Tibial nerve (tissue), 4 donors: Measurements from ENCODE around the gene ATP5IF1. TPM values are rescaled to one million over a fixed set of nuclear protein-coding genes. Genes with fewer than 3 reads are reported as not detected.

Source experiments
- DNase-seq, 2 donors: peaks; one replicate each; pipeline ENCODE4 v3.0.0-alpha.2; 2019; ENCODE audit warnings: low spot score in 2 of 2
- H3K27ac ChIP-seq, 4 donors: fragments of 200-600 bp; sonication (generic) in 3 of 4; one replicate each; pipeline ENCODE4 v1.5.1; 2017 to 2019; ENCODE audit warnings: mild to moderate bottlenecking in 1 of 4
- H3K27me3 ChIP-seq, 2 donors: fragments of 200-600 bp; sonication (generic) in 1 of 2; one replicate each; pipeline versions ENCODE4 v1.5.1 to v1.6.0; 2017 to 2019
- H3K36me3 ChIP-seq, 3 donors: fragments of 200-600 bp; sonication (generic); one replicate each; pipeline ENCODE4 v1.5.1; 2018 to 2019
- H3K4me1 ChIP-seq, 4 donors: fragments of 200-600 bp; sonication (generic) in 3 of 4; one replicate each; pipeline ENCODE4 v1.5.1; 2017 to 2019
- H3K4me3 ChIP-seq, 4 donors: fragments of 200-600 bp; sonication (generic) in 3 of 4; one replicate each; pipeline ENCODE4 v1.5.1; 2017 to 2019; ENCODE audit warnings: mild to moderate bottlenecking in 1 of 4, moderate library complexity in 1 of 4
- H3K9me3 ChIP-seq, 4 donors: fragments of 200-600 bp; sonication (generic) in 3 of 4; one replicate each; pipeline ENCODE4 v1.5.1; 2017 to 2019
- EP300 ChIP-seq, 2 donors: sonication (generic); formaldehyde crosslinking; IDR thresholded peaks; one replicate each; pipeline ENCODE4 v1.6.1; 2017; ENCODE audit warnings: antibody characterized with exemption in 2 of 2, mild to moderate bottlenecking in 1 of 2
- POLR2A ChIP-seq, 2 donors: fragments of 450-650 bp; IDR thresholded peaks; one replicate each; pipeline ENCODE4 v1.6.1; 2017; ENCODE audit warnings: antibody characterized with exemption in 2 of 2, mild to moderate bottlenecking in 2 of 2, moderate library complexity in 2 of 2
- WGBS, 2 donors: methylation state at CpG; one replicate each; pipeline ENCODE4 v1.1.5; 2018; 5-methylcytosine and 5-hydroxymethylcytosine counted together
- total RNA-seq, 4 donors: library from RNA; depleted of rRNA; stranded (reverse); fragments of >200 nt; gene quantifications; one replicate each; pipeline ENCODE4 v1.1.0, GENCODE V29; 2016
- TF ChIP-seq, protein P1 (sequence below), 5 experiments: fragments of 200-600 bp in 3 of 5; fragments of 450-650 bp in 2 of 5; sonication (generic) in 3 of 5; IDR thresholded peaks; one replicate each; pipeline ENCODE4 v1.5.1; 2016 to 2019; ENCODE audit warnings: antibody characterized with exemption in 5 of 5, mild to moderate bottlenecking in 3 of 5, moderate library complexity in 2 of 5

ATP5IF1 gene
- total RNA-seq, 4 donors from 2014 or later = 96.3 to 207 (median 148) TPM

DNA sequence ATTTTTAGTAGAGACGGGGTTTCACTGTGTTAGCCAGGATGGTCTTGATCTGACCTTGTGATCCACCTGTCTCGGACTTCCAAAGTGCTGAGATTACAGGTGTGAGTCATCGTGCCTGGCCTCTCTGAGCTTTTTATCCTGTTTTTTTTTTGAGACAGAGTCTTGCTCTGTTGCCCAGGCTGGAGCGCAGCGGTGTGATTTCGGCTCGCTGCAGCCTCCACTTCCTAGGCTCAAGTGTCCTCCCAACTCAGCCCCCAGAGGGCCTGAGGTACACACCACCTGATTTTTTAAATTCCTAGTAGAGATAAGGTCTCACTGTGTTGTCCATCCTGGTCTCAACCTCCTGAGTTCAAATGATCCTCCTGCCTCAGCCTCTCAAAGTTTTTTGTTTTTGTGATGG is 43.8 kb downstream of the ATP5IF1 start:
- DNase-seq = no peak
- H3K27me3 ChIP-seq = no peaks in the 10 kb centered on the region
- 93 to 99% methylated on average over 7 of the region's 7 CpGs for WGBS, 2 donors
- peaks cover 0 to 82% (median 0%) of the 10 kb centered on the region in 3 donors for H3K36me3 ChIP-seq
- H3K4me1 ChIP-seq = no peaks in the 10 kb centered on the region
- H3K27ac ChIP-seq = no peak overlapping the region
- H3K4me3 ChIP-seq = no peak overlapping the region
- no peaks in the 10 kb centered on the region for H3K9me3 ChIP-seq
- TF ChIP-seq, protein P1, sequence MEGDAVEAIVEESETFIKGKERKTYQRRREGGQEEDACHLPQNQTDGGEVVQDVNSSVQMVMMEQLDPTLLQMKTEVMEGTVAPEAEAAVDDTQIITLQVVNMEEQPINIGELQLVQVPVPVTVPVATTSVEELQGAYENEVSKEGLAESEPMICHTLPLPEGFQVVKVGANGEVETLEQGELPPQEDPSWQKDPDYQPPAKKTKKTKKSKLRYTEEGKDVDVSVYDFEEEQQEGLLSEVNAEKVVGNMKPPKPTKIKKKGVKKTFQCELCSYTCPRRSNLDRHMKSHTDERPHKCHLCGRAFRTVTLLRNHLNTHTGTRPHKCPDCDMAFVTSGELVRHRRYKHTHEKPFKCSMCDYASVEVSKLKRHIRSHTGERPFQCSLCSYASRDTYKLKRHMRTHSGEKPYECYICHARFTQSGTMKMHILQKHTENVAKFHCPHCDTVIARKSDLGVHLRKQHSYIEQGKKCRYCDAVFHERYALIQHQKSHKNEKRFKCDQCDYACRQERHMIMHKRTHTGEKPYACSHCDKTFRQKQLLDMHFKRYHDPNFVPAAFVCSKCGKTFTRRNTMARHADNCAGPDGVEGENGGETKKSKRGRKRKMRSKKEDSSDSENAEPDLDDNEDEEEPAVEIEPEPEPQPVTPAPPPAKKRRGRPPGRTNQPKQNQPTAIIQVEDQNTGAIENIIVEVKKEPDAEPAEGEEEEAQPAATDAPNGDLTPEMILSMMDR (IDR thresholded peaks at IDR 0.05) = no peak
- TF ChIP-seq EP300 (IDR thresholded peaks at IDR 0.05) (no peak), POLR2A (IDR thresholded peaks at IDR 0.05) (no peak)

GRCh38 chr1:28280501-28280900 is 44.6 kb downstream of the ATP5IF1 start:
- Histone ChIP-seq H3K4me1 (no peaks in the 10 kb centered on the region), H3K4me3 (no peak overlapping the region), H3K36me3 (peaks cover 0 to 74% (median 0%) of the 10 kb centered on the region in 3 donors), H3K27ac (no peak overlapping the region), H3K9me3 (no peaks in the 10 kb centered on the region), H3K27me3 (no peaks in the 10 kb centered on the region)
- WGBS, 2 donors = 82 to 83% methylated on average over 8 of the region's 8 CpGs
- no peak for DNase-seq
- no peak for TF ChIP-seq EP300 (IDR thresholded peaks at IDR 0.05)
- no peak for TF ChIP-seq POLR2A (IDR thresholded peaks at IDR 0.05)
- TF ChIP-seq, protein P1 (IDR thresholded peaks at IDR 0.05) = no peak

GRCh38 chr1:28280977-28281381 is 45.1 kb downstream of the ATP5IF1 start:
- DNase-seq = no peak
- TF ChIP-seq, protein P1 (IDR thresholded peaks at IDR 0.05) = no peak
- no peak for TF ChIP-seq EP300 (IDR thresholded peaks at IDR 0.05)
- H3K9me3 ChIP-seq = no peaks in the 10 kb centered on the region
- peaks cover 0 to 70% (median 0%) of the 10 kb centered on the region in 3 donors for H3K36me3 ChIP-seq
- H3K4me3 ChIP-seq = no peak overlapping the region
- no peaks in the 10 kb centered on the region for H3K4me1 ChIP-seq
- H3K27ac ChIP-seq = no peak overlapping the region
- WGBS, 2 donors = 51 to 56% methylated on average over 5 of the region's 5 CpGs
- H3K27me3 ChIP-seq = no peaks in the 10 kb centered on the region

DNA sequence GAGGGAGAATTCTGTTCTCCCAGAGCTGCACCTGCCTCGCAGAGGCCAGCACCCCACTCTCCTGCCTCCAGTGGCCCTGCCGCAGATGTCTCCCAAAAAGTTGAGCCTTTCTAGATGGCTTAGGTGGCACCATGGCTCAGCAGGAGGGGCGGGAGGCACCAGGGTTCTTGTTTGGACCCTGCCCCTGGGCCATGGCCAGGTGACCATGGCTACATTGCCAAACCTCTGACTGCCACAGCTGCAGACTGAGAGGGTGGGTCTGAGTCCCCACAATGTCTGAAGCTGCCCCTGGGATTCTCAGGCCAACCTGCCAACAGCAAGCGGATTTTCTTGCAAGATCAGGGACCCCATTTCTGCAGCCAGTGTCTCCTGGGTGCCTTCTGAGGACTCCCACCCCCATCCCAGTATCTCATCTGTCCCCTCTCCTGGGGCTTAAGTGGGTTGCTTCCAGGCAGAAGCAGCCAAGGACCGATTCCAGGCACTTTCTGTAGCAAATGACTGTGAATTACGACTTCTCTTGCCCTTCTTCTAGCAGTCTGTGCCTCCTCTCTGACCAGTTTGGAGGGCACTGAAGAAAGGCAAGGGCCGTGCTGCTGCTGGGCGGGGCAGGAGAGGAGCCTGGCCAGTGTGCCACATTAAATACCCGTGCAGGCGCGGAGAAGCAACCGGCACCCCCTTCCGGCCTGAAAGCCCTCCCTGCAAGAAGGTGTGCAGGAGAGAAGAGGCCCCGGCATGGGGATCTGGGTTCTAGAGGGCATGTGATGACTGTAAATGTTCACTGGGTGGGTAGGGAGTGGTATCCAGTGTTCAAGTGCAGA is 45.9 kb downstream of the ATP5IF1 start:
- Histone ChIP-seq H3K27ac (no peak overlapping the region), H3K4me1 (no peaks in the 10 kb centered on the region), H3K9me3 (no peaks in the 10 kb centered on the region), H3K36me3 (peaks cover 0 to 63% (median 0%) of the 10 kb centered on the region in 3 donors), H3K27me3 (no peaks in the 10 kb centered on the region), H3K4me3 (no peak overlapping the region)
- 86 to 90% methylated on average over 12 to 14 of the region's 14 CpGs for WGBS, 2 donors
- no peak for DNase-seq
- no peak for TF ChIP-seq EP300 (IDR thresholded peaks at IDR 0.05)
- TF ChIP-seq, protein P1 (IDR thresholded peaks at IDR 0.05) = no peak
- TF ChIP-seq POLR2A (IDR thresholded peaks at IDR 0.05) = no peak
